IPS-NIHi7 (cell line): ENCODE results near the gene SOX8.

Source experiments
- DNase-seq: peaks from one replicate; pipeline ENCODE4 v3.0.0; 2012; ENCODE audit warnings: mixed read lengths; ENCODE audit errors: extremely low spot score

SOX8 gene

DNA sequence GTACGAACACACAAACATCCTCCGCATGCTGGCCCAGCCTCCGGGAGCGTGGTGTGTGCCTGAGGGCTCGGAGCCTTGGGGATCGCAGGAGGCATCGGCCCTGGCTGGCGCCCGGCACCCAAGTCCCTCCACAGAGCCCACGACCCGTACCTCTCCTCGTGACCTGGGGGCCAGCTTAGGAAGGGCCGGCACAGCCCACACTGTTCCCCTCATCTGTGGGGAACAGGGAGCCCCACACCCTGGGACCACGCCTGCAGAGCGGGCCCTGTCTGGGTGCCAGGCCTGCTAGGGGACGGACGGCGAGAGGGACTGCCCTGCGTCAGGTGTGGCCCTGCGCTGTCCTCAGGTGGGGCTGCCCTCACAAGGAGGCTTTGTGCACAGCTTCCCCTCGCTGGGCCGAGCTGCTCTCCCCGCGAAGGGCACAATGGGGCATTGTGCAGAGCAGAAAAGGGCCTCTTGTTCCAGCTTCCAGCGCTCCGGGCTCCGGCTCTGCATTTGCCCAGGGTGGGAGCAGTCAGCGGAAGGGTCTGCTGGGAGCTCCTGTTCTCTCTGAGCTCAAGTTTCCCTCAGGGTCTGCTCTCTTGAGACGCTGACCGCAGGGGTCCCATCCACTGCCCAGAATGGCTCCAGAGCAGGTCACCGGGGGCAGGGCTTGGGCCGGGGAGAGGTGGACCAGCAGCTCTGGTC lies 9.1 kb upstream of the SOX8 start:
- no peak for DNase-seq

DNA sequence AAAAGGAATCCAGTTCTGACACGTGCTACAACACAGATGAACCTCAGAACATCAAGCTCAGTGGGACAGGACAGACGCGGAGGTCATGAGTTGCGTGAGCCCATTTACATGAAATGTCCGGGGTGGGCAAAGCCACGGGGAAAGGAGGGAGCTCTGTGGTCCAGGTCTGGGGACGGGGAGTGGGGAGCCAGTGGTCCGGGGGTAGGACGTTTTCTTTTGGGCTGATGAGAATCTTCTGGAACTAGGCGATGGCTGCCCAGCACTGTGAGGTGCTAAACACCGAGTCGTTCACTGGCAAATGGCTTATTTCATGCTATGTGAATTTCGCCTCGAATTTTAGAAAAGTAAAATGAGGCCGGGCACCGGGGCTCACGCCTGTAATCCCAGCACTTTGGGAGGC lies 8.2 kb upstream of the SOX8 start:
- DNase-seq: no peak

DNA sequence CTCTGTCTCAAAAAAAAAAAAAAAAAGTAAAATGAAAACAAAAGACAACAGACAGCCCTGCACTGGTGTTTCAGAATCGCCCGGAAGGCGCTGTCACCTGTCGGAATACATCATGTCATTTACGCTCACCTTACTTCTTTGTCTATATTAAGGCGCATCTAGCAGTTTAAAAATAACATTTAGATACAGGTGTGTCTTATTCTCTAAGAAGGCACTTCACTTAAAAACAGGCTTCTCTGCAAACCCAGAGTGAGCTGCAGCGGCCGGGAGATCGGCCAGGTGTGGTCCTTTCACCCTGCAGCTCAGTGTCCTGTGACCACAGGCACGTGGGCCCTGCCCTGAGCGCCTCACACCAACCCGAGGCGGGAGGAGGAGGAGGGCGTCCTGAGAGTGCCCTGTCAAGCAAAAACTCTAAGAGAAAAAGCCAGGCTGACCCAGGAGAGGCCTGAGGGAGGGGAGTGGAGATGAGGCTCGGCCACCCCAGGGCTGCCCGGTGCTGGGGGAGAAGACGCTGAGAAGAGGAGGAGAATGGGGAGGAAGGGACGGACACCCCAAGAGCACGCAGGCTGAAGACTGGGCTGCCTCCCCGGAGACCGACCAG lies 7.5 kb upstream of the SOX8 start:
- DNase-seq: no peak

DNA sequence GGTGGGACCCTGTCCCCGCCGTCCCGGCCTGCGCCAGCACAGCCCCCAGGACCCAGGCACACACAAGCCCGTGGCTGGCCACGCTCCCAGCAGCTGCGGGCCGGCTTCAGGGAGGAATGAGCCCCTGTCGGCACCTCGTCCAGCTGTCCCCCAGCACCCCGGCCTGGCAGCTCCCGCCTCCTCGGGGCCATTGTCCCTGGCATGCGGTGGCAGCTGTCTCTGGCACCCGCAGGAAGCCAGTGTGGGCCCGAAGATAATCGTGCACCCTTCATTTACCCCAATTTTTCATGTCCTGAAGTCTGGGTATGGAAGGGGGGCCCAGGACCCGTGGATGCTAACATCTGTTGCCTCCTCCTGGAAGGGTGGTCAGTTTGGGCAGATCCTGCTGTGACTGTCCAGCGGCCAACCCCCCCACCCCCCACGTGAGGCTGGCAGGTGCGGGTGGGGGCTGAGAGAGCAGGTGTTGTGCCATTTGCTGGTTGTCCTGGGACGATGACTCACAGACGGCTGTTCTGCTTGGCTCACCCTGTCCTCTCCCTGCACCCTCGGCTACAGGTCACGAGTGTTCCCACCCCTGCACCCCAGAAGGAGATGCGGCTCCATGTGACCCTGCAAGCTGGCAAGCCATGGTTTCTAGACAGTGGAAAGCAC lies 6.8 kb upstream of the SOX8 start:
- no peak for DNase-seq

DNA sequence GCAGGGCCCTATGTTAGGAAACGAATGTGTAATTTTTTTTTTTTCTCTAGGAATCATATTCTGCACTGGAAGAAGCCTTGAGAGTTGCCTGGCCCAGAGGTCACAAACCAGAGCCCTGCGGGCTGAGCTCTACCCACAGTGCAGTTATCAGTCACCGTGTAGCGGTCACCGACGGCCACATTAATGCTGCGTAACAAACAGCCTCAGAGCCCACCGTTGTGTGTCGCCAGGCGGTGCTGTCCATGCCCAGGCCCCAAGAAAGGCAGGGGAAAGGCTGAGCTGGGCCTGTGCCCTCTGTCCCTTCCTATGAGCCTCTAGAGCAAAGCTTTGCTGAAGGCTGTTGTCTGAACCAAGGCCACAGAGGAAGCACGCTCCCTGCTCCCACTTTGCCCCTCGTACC lies 6.3 kb upstream of the SOX8 start:
- no peak for DNase-seq

DNA sequence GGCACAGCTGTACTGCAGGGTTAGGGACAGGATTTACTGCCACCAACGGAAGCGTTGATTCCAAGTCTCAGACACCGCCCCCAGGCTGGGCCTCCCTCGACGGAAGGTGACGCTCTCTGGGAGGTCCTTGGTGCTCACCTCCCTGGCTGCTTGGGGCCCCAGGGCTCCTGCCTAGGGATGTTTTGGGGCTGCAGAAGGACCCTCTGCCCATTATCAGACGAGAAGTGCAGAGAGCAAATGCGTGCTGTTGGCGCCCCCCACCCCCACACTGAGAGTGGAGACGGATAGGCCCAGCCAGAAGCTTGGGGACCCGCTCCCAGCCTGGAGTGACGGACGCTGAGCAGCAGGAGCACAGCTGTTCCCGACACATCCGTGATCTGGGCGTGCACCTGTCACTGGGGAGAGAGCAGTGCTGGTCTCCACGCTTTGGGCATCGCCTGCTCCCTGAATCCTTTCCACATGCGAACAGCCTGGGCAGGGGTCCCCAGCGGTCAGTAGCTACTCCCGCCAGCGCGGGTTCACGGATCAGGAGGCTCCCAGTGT lies 5.1 kb upstream of the SOX8 start:
- no peak for DNase-seq

DNA sequence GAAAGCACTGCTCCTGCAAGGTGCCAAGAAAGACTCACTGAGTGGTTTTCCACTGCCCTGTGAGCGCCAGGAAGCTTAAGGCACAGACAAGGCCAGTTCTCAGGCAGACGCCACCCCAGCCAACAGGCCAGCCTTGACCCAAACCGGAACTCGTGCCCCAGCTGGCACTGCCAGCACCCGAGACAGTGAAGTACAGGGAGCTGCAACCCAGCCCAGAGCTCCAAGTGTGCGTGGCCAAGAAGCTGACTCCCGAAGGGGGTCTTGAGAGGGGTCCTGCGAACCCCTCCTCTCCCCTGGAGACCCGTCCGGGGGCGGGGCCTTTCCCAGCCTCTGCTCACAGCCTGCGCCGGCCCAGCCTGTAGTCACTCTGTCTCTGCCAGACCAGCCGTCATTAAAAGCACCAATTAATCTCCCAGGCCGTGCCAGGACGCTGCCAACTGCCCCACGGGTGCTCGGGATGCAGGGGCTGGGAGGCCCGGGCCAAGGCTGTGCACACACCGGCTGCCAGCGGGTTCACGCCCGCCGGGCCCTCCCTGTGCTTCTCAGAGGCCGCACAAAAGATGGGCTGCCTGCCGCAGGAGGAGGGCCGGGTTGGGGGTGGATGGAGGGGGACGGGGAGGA lies 4.4 kb upstream of the SOX8 start:
- no peak for DNase-seq

DNA sequence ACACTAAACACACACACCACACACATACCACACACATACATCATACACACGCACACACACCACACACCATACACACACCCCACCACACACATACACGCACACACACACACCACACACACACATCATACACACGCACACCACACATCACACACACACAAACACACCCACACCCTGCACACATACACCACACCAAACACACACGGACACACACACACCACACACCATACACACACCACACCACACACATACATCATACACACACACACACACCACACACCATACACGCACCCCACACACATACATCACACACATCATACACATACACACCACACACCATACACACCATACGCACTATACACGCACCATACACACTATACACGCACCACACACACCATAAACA lies 3.7 kb upstream of the SOX8 start:
- DNase-seq: no peak

DNA sequence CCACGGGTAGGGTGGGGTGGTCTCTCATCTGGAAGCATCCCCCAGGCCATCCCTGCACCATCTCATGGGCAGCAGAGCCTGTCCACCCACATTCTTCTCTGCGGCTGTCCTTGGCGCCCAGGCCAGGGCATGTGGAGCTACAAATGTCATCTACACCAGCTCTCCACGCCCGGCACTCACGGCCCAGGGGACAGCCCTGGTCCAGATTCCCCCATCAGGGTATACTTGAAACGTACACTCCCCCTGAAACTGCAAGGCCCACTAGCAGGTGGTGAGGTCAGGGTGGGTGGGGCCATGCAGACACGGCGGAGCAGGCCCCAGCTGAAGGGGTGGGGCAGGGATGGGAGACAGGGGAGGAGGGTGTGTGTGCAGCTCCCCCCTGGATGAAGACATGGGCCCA lies 3.2 kb upstream of the SOX8 start:
- DNase-seq: no peak

DNA sequence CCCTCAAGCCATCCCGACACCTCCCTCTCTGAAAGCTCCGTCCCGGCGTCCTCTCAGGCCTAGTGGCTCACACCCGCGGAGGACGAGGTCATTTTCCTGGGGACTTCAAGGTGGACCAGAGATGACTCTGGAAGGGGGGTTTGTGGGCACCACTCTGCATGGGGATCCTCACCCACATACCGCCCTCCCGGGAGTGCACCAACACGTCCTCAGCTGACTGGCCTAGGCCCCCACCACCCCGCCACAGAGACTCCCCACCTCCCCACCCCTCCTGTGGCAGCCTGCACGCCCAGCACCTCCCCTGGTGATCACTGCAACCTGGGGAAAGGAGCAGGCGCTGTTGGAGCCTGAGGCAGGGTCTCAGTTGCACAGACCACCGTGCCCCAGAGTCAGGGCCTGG lies 2.4 kb upstream of the SOX8 start:
- DNase-seq: no peak

DNA sequence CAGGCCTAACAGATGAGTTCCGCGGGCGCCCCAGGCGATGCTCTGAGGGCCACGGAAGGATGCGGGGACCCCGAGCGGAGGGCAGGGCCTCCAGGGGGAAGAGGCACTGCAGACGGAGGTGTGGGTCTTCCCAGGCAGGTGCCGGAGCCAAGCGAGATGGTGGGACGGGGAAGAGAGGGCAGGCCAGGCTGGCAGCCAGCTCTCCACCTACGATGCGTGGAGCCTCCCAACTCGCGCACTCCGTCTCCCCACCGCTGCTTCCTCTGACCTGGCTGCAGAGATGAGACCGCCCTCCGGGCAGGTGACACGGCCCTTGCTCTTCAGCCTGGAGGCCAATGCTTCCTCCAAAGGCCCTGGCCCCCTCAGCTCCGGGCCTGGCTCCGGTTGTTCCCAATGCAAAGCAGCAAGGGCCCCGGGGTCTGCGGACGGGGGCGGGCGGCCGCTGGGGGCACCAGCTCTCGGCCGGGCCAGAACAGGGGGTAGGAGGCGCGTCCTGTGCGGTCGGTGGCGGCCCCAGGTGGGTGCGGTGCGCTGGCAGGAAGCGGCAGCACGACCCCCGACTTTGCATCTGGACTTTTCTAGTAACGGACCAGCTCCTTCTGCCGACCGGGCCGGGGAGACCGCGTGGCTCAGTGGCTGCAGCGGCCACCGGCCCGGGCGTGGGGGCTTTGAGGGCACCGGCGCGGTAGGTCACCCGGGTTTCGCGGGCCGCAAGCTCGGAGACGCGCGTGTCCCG lies 1.5 kb upstream of the SOX8 start:
- peak; percentile 54 for DNase-seq

DNA sequence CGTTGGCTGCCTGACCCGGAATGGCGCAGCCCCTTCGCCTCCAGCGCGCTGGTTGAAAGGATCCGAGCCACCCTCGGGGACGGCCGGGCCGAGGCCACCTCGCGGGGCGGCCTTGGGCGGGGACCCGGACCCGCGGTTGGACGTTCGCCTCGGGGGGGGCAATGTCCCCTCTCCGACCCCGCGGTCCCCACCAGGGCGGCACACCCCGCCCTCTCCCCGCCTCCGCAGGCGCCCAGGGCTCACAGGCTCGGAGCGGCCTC lies 1.0 kb upstream of the SOX8 start:
- no peak for DNase-seq

DNA sequence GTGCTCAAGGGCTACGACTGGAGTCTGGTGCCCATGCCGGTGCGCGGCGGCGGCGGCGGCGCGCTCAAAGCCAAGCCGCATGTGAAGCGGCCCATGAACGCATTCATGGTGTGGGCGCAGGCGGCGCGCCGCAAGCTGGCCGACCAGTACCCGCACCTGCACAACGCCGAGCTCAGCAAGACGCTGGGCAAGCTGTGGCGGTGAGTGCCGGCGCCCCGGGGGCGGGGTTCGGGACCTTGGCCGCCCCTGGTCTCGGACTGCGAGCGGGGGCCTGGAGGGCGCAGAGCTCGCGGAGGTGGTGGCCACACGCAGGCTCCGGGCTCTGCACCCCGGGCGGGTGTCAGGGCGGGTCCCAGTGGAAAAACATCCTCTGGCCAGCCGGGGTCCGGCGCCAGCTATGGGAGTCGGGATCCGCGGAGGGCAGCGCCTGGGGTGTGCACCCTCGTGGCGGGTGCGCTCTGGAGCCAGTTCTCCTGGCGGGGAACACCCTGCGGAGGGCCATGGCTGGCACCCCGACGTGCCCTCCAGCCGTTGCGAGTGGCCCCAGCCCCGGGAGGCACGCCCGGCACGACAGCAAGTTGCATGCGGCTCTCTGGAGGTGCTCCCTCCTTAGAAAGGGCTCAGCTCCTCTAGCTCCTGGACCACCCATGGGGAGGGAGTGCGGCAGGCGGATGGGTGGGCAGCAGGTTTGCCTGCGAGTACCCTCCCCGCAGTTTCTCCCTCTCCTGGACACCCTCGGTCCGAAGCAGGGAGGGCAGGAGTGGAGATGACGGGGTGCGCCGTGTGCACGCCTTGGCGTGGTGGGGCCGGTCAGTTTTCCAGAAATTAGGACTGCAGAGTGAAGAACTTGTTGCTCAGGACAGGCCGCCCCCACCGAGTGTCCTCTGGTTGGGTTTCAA lies 824 bp downstream of the SOX8 start:
- no peak for DNase-seq

DNA sequence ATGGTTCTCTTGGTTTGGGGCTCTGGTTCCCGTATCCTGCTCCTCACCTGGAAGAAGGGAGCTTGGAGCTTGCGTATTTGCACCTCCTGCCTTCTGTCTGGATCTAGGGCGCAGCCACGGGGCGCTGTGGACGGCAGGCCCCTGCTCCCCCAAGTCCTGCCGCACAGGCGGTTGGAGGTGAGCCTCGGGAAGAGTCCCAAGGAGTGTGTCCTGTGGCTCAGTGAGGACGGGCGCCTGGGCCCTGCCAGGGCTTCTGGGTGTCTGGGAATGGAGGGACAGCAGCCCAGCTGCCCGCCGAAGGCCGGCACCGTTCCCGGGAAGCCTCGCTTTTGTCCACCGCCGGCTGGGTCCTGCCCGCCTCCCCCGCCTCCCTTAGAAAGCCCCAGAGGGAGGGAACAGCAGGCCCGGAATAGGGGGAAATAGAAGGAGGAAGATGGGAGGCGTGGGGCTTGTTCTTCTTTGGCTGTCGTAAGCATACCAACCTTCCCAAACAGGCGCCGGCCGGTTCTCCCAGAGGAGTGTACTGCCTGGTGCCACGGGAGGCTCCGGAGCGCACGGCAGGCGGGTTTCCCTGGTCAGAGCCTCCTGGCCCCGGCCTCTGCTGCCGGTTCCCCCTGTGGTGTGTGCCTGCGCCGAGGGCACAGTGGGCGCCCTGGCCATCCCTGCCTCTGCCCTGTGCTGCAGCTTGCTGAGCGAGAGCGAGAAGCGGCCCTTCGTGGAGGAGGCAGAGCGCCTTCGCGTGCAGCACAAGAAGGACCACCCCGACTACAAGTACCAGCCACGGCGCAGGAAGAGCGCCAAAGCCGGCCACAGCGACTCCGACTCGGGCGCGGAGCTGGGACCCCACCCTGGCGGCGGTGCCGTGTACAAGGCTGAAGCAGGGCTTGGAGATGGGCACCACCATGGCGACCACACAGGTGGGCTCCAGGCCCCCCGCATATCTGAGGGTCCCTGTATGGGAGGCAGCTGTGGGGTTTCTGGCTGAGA lies 1.8 kb downstream of the SOX8 start:
- DNase-seq: no peak

DNA sequence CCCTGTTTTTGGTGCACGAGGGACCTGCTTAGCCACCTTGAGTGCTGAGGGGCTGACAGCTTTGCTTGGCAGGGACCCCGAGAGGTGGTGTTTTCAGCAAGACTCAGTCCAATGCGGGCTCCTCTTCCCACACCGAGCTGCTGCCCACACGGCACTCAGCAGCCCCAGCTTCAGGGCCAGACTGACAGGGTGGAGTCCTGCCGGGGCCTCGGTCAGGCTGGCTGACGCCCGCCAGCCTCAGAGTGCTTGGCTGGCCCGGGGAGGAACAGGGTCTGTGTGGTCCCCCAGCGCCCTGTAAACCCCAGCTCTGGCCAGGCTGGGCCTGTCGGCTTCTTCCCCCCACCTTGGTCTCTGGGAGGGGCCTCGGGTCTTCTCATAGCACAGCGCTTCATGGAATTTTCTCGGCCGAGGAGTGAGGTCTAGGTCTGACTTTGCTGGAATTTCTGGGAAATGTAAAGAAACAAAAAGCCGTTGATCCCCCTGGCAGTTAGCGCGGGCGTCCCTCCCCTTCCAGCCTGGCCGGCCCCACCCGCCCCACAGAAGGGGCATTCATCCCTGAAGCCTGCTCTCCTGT lies 2.6 kb downstream of the SOX8 start:
- DNase-seq: no peak

DNA sequence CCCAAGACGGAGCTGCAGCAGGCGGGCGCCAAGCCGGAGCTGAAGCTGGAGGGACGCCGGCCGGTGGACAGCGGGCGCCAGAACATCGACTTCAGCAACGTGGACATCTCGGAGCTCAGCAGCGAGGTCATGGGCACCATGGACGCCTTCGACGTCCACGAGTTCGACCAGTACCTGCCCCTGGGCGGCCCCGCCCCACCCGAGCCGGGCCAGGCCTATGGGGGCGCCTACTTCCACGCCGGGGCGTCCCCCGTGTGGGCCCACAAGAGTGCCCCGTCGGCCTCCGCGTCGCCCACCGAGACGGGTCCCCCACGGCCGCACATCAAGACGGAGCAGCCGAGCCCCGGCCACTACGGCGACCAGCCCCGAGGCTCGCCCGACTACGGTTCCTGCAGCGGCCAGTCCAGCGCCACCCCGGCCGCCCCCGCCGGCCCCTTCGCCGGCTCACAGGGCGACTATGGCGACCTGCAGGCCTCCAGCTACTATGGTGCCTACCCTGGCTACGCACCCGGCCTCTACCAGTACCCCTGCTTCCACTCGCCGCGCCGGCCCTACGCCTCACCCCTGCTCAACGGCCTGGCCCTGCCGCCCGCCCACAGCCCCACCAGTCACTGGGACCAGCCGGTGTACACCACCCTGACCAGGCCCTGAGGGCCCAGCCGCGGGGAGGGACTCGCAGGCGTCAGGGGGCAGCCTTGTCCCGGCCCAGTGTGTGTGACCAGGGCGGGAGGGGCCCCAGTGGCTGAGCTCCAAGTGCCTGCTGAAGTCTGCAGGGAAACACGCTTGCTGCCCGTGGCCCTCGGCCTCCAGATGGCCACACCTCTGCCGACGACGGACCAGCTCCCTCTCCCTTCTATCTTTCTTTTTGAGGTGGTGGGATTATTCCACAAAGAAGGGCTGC lies 3.4 kb downstream of the SOX8 start:
- no peak for DNase-seq

DNA sequence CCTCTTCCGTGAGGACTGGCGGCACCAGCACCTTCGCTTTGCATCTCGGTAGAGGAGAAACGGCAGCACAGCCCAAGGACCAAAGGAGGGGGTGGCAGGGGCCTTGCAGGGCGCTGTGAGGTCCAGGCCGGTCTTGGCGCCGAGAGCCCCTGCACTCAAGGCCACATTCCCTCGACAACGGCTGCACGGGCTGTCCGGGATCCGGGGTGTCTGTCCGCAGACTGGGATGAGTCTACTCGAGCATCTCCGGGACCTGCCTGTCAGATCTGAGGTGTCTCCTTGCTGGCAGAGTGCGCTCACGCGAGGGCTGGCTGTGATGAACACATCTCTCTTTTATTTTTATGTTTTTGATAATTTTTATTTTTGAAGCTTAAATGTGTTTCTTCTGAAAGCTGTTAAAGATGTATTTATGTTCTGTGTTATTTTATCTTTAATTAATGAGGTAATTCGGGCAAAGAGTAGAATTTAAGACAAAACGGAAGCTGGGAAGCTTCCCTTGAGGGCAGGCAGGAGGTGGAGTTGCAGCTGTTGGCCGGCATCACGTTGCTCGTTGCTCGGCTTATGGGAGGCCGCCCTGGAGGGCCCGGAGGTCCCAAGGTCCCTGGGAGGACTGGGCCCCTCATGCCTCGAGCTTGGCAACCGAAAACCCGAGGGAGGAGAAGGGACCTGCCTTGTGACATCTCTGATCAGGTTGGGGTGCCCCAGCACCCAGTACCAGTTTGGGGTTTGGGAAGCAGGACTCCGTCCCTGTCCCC lies 4.3 kb downstream of the SOX8 start:
- DNase-seq: no peak

DNA sequence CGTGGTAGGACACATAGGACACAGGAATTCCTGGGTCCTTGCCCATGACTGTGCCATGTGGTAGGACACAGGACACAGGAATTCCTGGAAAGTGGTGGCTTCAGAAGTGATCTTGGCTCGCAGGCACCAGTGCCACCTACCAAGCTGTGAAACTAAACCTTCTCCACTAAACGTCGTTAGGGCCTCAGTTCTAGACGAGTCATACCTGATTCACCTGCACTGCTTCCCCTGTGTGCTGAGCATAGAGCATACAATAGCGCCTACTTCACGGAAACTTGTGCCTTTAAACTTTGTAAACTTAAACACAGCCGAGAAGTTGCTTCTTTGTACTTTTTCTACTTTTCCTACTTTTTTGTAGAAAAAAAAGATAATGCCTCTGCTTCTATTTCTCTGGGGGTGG lies 4.8 kb downstream of the SOX8 start:
- no peak for DNase-seq
